Measurements from ENCODE around the gene CD320.
"Not testable (repeated sequence)": the region's sequence is repeated elsewhere in the genome, so short reads cannot be mapped to it uniquely, and the experiment has no call there.

CD320 gene

GRCh38 chr19:8332976-8333766 lies 25.0 kb upstream of the CD320 start:
- no peak for DNase-seq

- no peak for DNase-seq
Measured at GRCh38 chr19:8331263-8331845, 23.2 kb upstream of the CD320 start.

- DNase-seq, result no peak
Measured at GRCh38 chr19:8329996-8330395, 21.8 kb upstream of the CD320 start.

GRCh38 chr19:8325454-8325853 lies 17.3 kb upstream of the CD320 start:
- no peak for DNase-seq

- DNase-seq, result no peak
Measured at GRCh38 chr19:8324186-8325050, 16.3 kb upstream of the CD320 start.

- DNase-seq, result no peak
Measured at GRCh38 chr19:8323781-8324185, 15.6 kb upstream of the CD320 start.

- no peak for DNase-seq
Measured at GRCh38 chr19:8322638-8322997, 14.5 kb upstream of the CD320 start.

GRCh38 chr19:8321986-8322637 lies 14.0 kb upstream of the CD320 start:
- DNase-seq, result no peak

- DNase-seq, result peak; percentile 99
Measured at GRCh38 chr19:8321067-8321985, 13.2 kb upstream of the CD320 start, which contains the start of the genes NDUFA7 and RPS28. NDUFA7 (minus strand) TSS chr19:8321375; CDS start chr19:8321358, 17 bp downstream. RPS28 (plus strand) TSS chr19:8321496; CDS start chr19:8321531, 35 bp downstream.

- no peak for DNase-seq
Measured at GRCh38 chr19:8320564-8321066, 12.5 kb upstream of the CD320 start.

GRCh38 chr19:8319807-8320520 lies 11.8 kb upstream of the CD320 start:
- no peak for DNase-seq

- not testable (repeated sequence) for DNase-seq
Measured at GRCh38 chr19:8318835-8319234, 10.7 kb upstream of the CD320 start.

- DNase-seq, result no peak
Measured at GRCh38 chr19:8316351-8317125, 8.4 kb upstream of the CD320 start.

GRCh38 chr19:8314981-8315640 lies 7.0 kb upstream of the CD320 start:
- DNase-seq, result not testable (repeated sequence)

GRCh38 chr19:8311461-8312260 lies 3.5 kb upstream of the CD320 start:
- DNase-seq, result peak; percentile 37

- DNase-seq, result peak; percentile 39
Measured at GRCh38 chr19:8310342-8311055, 2.3 kb upstream of the CD320 start.

GRCh38 chr19:8308891-8309291 lies 733 bp upstream of the CD320 start:
- DNase-seq, result no peak

- DNase-seq, result peak; percentile 62
Measured at GRCh38 chr19:8307400-8307964, 676 bp downstream of the CD320 start.

Data from activated effector memory CD4-positive, alpha-beta T cell treated with anti-CD3 and anti-CD28 coated beads, Interleukin-2, amount 50 U/mL, for 16 hours (primary cell).